ENCODE data around the gene FAM174C. TPM values are rescaled to one million over a fixed set of nuclear protein-coding genes. Genes with fewer than 3 reads are reported as not detected.

Gene FAM174C
- total RNA-seq, 1 experiment from 2014 or later = 59.4 TPM

DNA sequence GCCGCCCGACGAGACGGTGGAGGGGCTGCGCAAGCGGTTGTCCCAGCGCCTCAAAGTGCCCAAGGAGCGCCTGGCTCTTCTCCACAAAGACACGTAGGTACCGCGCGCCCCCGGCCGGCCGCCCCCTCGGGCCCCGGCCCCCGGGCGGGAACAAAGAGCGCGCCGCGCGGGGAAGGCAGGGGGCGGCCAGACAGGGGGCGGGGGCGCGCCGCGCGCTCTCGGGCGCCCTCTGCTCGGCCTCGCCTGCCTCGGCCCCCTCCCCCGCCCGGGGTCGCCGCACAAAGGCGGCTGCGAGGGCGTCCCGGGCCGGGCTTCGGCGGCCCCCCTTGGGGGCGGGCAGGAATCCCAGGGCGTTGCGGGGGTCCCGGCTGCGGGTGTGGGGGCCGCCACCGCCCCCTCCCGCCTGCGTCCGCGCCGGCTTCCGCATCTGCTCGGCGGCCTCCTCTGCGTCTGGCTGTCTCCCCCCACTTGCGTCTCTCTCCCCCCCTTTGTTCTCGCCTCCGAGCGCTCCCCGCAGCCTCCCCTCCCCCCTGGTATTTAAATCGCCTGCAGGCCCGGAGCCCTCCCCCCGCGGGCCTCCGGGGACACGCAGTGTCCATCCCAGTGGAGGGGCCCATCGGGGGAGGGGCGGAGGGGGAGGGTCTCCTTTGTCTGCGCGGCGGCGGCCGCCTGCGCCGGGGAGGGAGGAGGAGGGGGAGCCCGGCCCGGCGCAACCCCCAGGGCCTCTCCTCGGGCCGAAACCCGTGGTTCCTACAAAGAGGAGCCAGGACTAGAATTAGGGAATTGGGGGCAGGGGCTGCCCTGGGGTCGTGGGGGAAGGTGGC lies 24.7 kb upstream of the FAM174C start (continued):
- TF ChIP-seq, protein P1, sequence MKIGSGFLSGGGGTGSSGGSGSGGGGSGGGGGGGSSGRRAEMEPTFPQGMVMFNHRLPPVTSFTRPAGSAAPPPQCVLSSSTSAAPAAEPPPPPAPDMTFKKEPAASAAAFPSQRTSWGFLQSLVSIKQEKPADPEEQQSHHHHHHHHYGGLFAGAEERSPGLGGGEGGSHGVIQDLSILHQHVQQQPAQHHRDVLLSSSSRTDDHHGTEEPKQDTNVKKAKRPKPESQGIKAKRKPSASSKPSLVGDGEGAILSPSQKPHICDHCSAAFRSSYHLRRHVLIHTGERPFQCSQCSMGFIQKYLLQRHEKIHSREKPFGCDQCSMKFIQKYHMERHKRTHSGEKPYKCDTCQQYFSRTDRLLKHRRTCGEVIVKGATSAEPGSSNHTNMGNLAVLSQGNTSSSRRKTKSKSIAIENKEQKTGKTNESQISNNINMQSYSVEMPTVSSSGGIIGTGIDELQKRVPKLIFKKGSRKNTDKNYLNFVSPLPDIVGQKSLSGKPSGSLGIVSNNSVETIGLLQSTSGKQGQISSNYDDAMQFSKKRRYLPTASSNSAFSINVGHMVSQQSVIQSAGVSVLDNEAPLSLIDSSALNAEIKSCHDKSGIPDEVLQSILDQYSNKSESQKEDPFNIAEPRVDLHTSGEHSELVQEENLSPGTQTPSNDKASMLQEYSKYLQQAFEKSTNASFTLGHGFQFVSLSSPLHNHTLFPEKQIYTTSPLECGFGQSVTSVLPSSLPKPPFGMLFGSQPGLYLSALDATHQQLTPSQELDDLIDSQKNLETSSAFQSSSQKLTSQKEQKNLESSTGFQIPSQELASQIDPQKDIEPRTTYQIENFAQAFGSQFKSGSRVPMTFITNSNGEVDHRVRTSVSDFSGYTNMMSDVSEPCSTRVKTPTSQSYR (CRISPR knock-in tag; IDR thresholded peaks at IDR 0.05) = peak; percentile 90
- TF ChIP-seq ZNF416 (CRISPR knock-in tag; IDR thresholded peaks at IDR 0.05) = no peak
- TF ChIP-seq ZNF423 (CRISPR knock-in tag; IDR thresholded peaks at IDR 0.05) = peak; percentile 49; the same call in 1 of the 2 replicates
- TF ChIP-seq CREB1 (CRISPR knock-in tag; IDR thresholded peaks at IDR 0.05) = no peak
- peak; percentile 56; the same call in 1 of the 2 replicates for TF ChIP-seq ELF4 (CRISPR knock-in tag; IDR thresholded peaks at IDR 0.05; ENCODE audit: low read depth)

DNA sequence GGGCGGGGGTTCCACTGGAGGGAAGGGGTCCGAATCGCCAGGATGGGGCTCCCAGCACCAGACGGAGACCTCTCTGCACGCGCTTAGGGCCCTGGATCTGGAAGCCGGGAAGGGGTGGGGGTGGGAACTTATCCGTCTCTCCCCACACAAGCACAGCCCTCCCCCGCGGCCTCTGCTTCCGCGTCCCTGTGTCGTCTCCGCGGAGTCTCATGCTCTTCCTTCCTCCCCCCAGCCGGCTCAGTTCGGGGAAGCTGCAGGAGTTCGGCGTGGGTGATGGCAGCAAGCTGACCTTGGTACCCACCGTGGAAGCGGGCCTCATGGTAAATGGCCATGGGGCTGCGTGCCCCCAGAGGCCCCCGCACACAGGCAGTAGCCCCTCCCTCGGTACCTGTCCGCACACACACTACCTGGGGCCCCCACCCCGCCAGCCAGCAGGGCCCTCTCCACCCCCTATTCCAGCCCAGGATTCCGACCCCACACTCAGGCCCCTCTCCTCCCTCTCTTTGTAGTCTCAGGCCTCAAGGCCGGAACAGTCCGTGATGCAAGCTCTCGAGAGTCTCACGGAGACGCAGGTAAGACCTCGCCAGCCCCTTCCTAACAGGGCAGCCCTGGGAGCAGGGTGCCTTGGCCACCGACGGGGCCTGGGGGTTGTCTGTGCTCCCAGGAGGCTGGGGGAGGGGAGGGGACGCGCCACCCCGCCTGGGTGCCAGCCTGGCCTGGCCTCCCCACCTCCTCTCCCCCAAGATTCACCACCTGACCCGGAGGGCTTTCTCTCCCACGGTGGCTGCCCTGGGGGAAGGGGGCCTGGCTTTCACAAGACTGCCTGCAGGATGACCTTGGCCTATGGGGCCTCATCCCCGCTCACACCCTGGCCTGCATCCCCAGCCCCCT lies 23.8 kb upstream of the FAM174C start:
- Mint-ChIP-seq H3K4me3 (peak overlapping the region; percentile 81), H3K27me3 (ENCODE audit: low read depth) (no peaks in the 10 kb centered on the region), H3K4me1 (0 out of 2 replicates have a peak, but pooled peaks cover 5% of the 10 kb centered on the region), H3K27ac (peak overlapping the region; percentile 93), H3K36me3 (peaks cover 29% of the 10 kb centered on the region), H3K9me3 (no peaks in the 10 kb centered on the region)
- TF ChIP-seq, protein P2, sequence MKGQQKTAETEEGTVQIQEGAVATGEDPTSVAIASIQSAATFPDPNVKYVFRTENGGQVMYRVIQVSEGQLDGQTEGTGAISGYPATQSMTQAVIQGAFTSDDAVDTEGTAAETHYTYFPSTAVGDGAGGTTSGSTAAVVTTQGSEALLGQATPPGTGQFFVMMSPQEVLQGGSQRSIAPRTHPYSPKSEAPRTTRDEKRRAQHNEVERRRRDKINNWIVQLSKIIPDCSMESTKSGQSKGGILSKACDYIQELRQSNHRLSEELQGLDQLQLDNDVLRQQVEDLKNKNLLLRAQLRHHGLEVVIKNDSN (CRISPR knock-in tag; IDR thresholded peaks at IDR 0.05) = peak; percentile 34; the same call in 1 of the 2 replicates
- no peak for TF ChIP-seq EMX1 (CRISPR knock-in tag; IDR thresholded peaks at IDR 0.05)
- TF ChIP-seq, protein P3, sequence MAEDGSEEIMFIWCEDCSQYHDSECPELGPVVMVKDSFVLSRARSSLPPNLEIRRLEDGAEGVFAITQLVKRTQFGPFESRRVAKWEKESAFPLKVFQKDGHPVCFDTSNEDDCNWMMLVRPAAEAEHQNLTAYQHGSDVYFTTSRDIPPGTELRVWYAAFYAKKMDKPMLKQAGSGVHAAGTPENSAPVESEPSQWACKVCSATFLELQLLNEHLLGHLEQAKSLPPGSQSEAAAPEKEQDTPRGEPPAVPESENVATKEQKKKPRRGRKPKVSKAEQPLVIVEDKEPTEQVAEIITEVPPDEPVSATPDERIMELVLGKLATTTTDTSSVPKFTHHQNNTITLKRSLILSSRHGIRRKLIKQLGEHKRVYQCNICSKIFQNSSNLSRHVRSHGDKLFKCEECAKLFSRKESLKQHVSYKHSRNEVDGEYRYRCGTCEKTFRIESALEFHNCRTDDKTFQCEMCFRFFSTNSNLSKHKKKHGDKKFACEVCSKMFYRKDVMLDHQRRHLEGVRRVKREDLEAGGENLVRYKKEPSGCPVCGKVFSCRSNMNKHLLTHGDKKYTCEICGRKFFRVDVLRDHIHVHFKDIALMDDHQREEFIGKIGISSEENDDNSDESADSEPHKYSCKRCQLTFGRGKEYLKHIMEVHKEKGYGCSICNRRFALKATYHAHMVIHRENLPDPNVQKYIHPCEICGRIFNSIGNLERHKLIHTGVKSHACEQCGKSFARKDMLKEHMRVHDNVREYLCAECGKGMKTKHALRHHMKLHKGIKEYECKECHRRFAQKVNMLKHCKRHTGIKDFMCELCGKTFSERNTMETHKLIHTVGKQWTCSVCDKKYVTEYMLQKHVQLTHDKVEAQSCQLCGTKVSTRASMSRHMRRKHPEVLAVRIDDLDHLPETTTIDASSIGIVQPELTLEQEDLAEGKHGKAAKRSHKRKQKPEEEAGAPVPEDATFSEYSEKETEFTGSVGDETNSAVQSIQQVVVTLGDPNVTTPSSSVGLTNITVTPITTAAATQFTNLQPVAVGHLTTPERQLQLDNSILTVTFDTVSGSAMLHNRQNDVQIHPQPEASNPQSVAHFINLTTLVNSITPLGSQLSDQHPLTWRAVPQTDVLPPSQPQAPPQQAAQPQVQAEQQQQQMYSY (CRISPR knock-in tag; IDR thresholded peaks at IDR 0.05) = peak; percentile 45; the same call in 1 of the 2 replicates
- TF ChIP-seq, protein P4, sequence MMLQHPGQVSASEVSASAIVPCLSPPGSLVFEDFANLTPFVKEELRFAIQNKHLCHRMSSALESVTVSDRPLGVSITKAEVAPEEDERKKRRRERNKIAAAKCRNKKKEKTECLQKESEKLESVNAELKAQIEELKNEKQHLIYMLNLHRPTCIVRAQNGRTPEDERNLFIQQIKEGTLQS (CRISPR knock-in tag; conservative IDR thresholded peaks at IDR 0.05) = no peak
- DNase-seq (ENCODE audit: low spot score) = no peak
- ATAC-seq = no peak
- ChIA-PET POLR2A (interaction anchor here (0.6 to 1.2 kb wide), 3 partner anchors 15 to 18 kb away, joined by 3 to 7 read pairs (median 5); partner anchors contain the start of gene CIRBP), CTCF (interaction anchor here (1.0 kb wide), 1 partner anchor 14 kb away, joined by 4 read pairs; no protein-coding TSS in a partner anchor)

DNA sequence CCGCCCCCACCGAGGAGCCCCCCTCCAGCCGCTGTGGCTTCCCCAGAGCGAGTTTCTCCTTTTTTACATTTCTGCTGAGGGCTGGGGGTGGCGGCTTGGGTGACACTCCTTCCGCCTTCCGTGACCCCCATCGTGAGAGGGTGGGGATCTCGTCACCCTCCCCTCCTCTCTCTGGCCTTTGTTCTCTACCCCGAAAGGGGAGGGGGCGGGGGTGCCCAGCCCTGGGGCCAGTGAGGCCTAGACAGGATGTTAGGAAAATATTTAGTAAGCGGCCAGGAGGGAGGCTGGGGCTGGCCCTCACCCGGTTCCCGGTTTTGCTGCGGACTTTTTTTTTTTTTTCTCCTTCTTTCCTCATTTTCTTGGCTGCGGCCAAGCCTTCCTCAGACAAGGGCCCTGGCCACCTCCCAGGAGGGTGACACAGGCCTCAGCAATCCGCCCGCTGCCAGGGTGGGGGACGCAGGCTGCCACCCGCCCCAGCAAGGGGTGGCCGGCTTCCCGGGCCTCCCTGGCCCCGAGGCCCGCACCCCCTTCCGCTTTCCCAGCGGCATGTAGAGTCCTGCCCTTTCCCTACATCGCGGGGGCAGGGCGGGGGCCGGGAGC lies 23.0 kb upstream of the FAM174C start:
- TF ChIP-seq SOX15 (CRISPR knock-in tag; IDR thresholded peaks at IDR 0.05) = no peak
- TF ChIP-seq ZNF232 (CRISPR knock-in tag; IDR thresholded peaks at IDR 0.05) = no peak
- peaks cover 6% of the 10 kb centered on the region for H3K4me1 Mint-ChIP-seq
- CTCF ChIA-PET = interaction anchor here (0.6 to 1.4 kb wide), 5 partner anchors 8 to 139 kb away, joined by 3 to 7 read pairs (median 5); no protein-coding TSS in a partner anchor
- H3K36me3 Mint-ChIP-seq = peaks cover 32% of the 10 kb centered on the region
- H3K4me3 Mint-ChIP-seq = peak overlapping the region; percentile 81
- no peaks in the 10 kb centered on the region for H3K27me3 Mint-ChIP-seq (ENCODE audit: low read depth)
- H3K9me3 Mint-ChIP-seq = no peaks in the 10 kb centered on the region
- ATAC-seq (no peak), DNase-seq (ENCODE audit: low spot score) (no peak)
- no peak overlapping the region for H3K27ac Mint-ChIP-seq
- POLR2A ChIA-PET = interaction anchor here (0.6 to 1.8 kb wide), 7 partner anchors 8 to 23 kb away, joined by 3 to 7 read pairs (median 5); partner anchors contain the start of genes CIRBP and FAM174C

Measured in WTC11 (cell line).